GM18858 (cell line): ENCODE data around the gene COL7A1.

Source experiments
- ATAC-seq: cut with Tn5 transposase; IDR thresholded peaks from one replicate; pipeline ENCODE4 v1.9.1; 2021; ENCODE audit not compliant: unreplicated experiment

The COL7A1 gene

GRCh38 chr3:48592519-48593087 is 2.5 kb downstream of the COL7A1 start:
- ATAC-seq: no peak

- ATAC-seq: no peak
Measured at GRCh38 chr3:48591886-48592518, 3.1 kb downstream of the COL7A1 start.

GRCh38 chr3:48591436-48591835 is 3.7 kb downstream of the COL7A1 start:
- ATAC-seq: no peak

GRCh38 chr3:48588230-48588629 is 6.9 kb downstream of the COL7A1 start:
- ATAC-seq: no peak

- no peak for ATAC-seq
Measured at GRCh38 chr3:48587686-48588085, 7.4 kb downstream of the COL7A1 start.

- no peak for ATAC-seq
Measured at GRCh38 chr3:48585411-48585810, 9.7 kb downstream of the COL7A1 start.

- ATAC-seq: no peak
Measured at GRCh38 chr3:48584836-48585235, 10.3 kb downstream of the COL7A1 start.

GRCh38 chr3:48581621-48582481 is 13.3 kb downstream of the COL7A1 start:
- no peak for ATAC-seq

GRCh38 chr3:48576647-48577046 is 18.5 kb downstream of the COL7A1 start:
- no peak for ATAC-seq

- ATAC-seq: no peak
Measured at GRCh38 chr3:48575366-48575765, 19.8 kb downstream of the COL7A1 start.

GRCh38 chr3:48573973-48574585 is 21.1 kb downstream of the COL7A1 start:
- no peak for ATAC-seq

GRCh38 chr3:48572517-48572916 is 22.6 kb downstream of the COL7A1 start:
- no peak for ATAC-seq

GRCh38 chr3:48571938-48572337 is 23.2 kb downstream of the COL7A1 start:
- no peak for ATAC-seq

GRCh38 chr3:48569808-48570450 is 25.2 kb downstream of the COL7A1 start:
- ATAC-seq: no peak

GRCh38 chr3:48569400-48569799 is 25.7 kb downstream of the COL7A1 start:
- no peak for ATAC-seq

GRCh38 chr3:48568476-48568875 is 26.7 kb downstream of the COL7A1 start:
- ATAC-seq: no peak

GRCh38 chr3:48567500-48567899 is 27.6 kb downstream of the COL7A1 start:
- ATAC-seq: no peak

GRCh38 chr3:48567090-48567489 is 28.0 kb downstream of the COL7A1 start:
- ATAC-seq: no peak

GRCh38 chr3:48566401-48566760 is 28.7 kb downstream of the COL7A1 start:
- no peak for ATAC-seq

- no peak for ATAC-seq
Measured at GRCh38 chr3:48565591-48566400, 29.3 kb downstream of the COL7A1 start.
